Tibial nerve (tissue), 3 donors: ENCODE measurements around the gene GNB3.
"Not testable (repeated sequence)": the region's sequence is repeated elsewhere in the genome, so short reads cannot be mapped to it uniquely, and the experiment has no call there.

Experiments
- POLR2A ChIP-seq, 2 donors: fragments of 450-650 bp; IDR thresholded peaks; one replicate each; pipeline ENCODE4 v1.6.1; 2017; ENCODE audit warnings: antibody characterized with exemption in 2 of 2, mild to moderate bottlenecking in 2 of 2, moderate library complexity in 2 of 2
- TF ChIP-seq, protein P1 (sequence below), 5 experiments: fragments of 200-600 bp in 3 of 5; fragments of 450-650 bp in 2 of 5; sonication (generic) in 3 of 5; IDR thresholded peaks; one replicate each; pipeline ENCODE4 v1.5.1; 2016 to 2019; ENCODE audit warnings: antibody characterized with exemption in 5 of 5, mild to moderate bottlenecking in 3 of 5, moderate library complexity in 2 of 5

DNA sequence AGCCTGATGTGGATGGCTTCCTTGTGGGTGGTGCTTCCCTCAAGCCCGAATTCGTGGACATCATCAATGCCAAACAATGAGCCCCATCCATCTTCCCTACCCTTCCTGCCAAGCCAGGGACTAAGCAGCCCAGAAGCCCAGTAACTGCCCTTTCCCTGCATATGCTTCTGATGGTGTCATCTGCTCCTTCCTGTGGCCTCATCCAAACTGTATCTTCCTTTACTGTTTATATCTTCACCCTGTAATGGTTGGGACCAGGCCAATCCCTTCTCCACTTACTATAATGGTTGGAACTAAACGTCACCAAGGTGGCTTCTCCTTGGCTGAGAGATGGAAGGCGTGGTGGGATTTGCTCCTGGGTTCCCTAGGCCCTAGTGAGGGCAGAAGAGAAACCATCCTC is 29.6 kb downstream of the GNB3 start:
- TF ChIP-seq POLR2A (IDR thresholded peaks at IDR 0.05) = not testable (repeated sequence)
- TF ChIP-seq, protein P1, sequence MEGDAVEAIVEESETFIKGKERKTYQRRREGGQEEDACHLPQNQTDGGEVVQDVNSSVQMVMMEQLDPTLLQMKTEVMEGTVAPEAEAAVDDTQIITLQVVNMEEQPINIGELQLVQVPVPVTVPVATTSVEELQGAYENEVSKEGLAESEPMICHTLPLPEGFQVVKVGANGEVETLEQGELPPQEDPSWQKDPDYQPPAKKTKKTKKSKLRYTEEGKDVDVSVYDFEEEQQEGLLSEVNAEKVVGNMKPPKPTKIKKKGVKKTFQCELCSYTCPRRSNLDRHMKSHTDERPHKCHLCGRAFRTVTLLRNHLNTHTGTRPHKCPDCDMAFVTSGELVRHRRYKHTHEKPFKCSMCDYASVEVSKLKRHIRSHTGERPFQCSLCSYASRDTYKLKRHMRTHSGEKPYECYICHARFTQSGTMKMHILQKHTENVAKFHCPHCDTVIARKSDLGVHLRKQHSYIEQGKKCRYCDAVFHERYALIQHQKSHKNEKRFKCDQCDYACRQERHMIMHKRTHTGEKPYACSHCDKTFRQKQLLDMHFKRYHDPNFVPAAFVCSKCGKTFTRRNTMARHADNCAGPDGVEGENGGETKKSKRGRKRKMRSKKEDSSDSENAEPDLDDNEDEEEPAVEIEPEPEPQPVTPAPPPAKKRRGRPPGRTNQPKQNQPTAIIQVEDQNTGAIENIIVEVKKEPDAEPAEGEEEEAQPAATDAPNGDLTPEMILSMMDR (IDR thresholded peaks at IDR 0.05) = not testable (repeated sequence)
